Suprapubic skin (tissue), 4 donors: ENCODE data around the gene SCAANT1. TPM values are rescaled to one million over a fixed set of nuclear protein-coding genes. Genes with fewer than 3 reads are reported as not detected.

ENCODE experiments used
- DNase-seq, 2 donors: peaks; one replicate each; pipeline ENCODE4 v3.0.0-alpha.2; 2019; ENCODE audit warnings: low spot score in 2 of 2
- H3K27ac ChIP-seq: fragments of 200-600 bp; sonication (generic); one replicate; pipeline ENCODE4 v1.5.1; 2019
- H3K27me3 ChIP-seq: fragments of 200-600 bp; sonication (generic); one replicate; pipeline ENCODE4 v1.5.1; 2019
- H3K36me3 ChIP-seq: fragments of 200-600 bp; sonication (generic); one replicate; pipeline ENCODE4 v1.5.1; 2019
- H3K4me1 ChIP-seq: fragments of 200-600 bp; sonication (generic); one replicate; pipeline ENCODE4 v1.5.1; 2019
- H3K4me3 ChIP-seq: fragments of 200-600 bp; sonication (generic); one replicate; pipeline ENCODE4 v1.5.1; 2019; ENCODE audit warnings: mild to moderate bottlenecking
- H3K9me3 ChIP-seq: fragments of 200-600 bp; sonication (generic); one replicate; pipeline ENCODE4 v1.5.1; 2019
- CTCF ChIP-seq, 2 donors: fragments of 200-600 bp in 1 of 2; fragments of 450-650 bp in 1 of 2; sonication (generic) in 1 of 2; IDR thresholded peaks; one replicate each; pipeline ENCODE4 v1.5.1; 2016 to 2019; ENCODE audit warnings: antibody characterized with exemption in 2 of 2, mild to moderate bottlenecking in 1 of 2, moderate library complexity in 1 of 2
- EP300 ChIP-seq: sonication (generic); formaldehyde crosslinking; IDR thresholded peaks from one replicate; pipeline ENCODE4 v1.6.1; 2017; ENCODE audit warnings: antibody characterized with exemption
- POLR2A ChIP-seq, 2 donors: fragments of 450-650 bp; IDR thresholded peaks; one replicate each; pipeline ENCODE4 v1.6.1; 2017; ENCODE audit warnings: antibody characterized with exemption in 2 of 2, mild to moderate bottlenecking in 2 of 2, moderate library complexity in 2 of 2
- POLR2AphosphoS5 ChIP-seq, 3 donors: sonication (generic); formaldehyde crosslinking; IDR thresholded peaks; one replicate each; pipeline ENCODE4 v1.6.1; 2017; ENCODE audit warnings: antibody characterized with exemption in 3 of 3
- WGBS: methylation state at CpG from one replicate; pipeline ENCODE4 v1.1.5; 2018; 5-methylcytosine and 5-hydroxymethylcytosine counted together
- total RNA-seq, 4 donors: library from RNA; depleted of rRNA; stranded (reverse); fragments of >200 nt; gene quantifications; one replicate each; pipeline ENCODE4 v1.1.0, GENCODE V29; 2016

SCAANT1 gene
- total RNA-seq, 4 donors from 2014 or later: not detected

- Histone ChIP-seq H3K4me3 (no peak overlapping the region), H3K4me1 (peaks cover 28% of the 10 kb centered on the region)
Measured at GRCh38 chr3:63874769-63875168, 37.4 kb downstream of the SCAANT1 start.

GRCh38 chr3:63872135-63872924 lies 39.9 kb downstream of the SCAANT1 start:
- TF ChIP-seq POLR2A (IDR thresholded peaks at IDR 0.05) (no peak), POLR2AphosphoS5 (IDR thresholded peaks at IDR 0.05) (no peak), CTCF (IDR thresholded peaks at IDR 0.05) (no peak), EP300 (no peak)
- no peak overlapping the region for H3K4me3 ChIP-seq
- H3K27ac ChIP-seq: no peak overlapping the region
- H3K27me3 ChIP-seq: no peaks in the 10 kb centered on the region
- no peaks in the 10 kb centered on the region for H3K9me3 ChIP-seq
- no peak for DNase-seq
- H3K4me1 ChIP-seq: peaks cover 30% of the 10 kb centered on the region
- H3K36me3 ChIP-seq: peaks cover 2% of the 10 kb centered on the region
- WGBS: 89% methylated on average over 2 of the region's 2 CpGs

More at GRCh38 chr3:63874769-63875168, 37.4 kb downstream of the SCAANT1 start:
- WGBS: 91% methylated on average over 3 of the region's 3 CpGs
- Histone ChIP-seq H3K27ac (no peak overlapping the region), H3K9me3 (no peaks in the 10 kb centered on the region), H3K36me3 (no peaks in the 10 kb centered on the region), H3K27me3 (no peaks in the 10 kb centered on the region)
- TF ChIP-seq CTCF (IDR thresholded peaks at IDR 0.05) (no peak), POLR2AphosphoS5 (IDR thresholded peaks at IDR 0.05) (no peak), EP300 (no peak), POLR2A (IDR thresholded peaks at IDR 0.05) (no peak)
- no peak for DNase-seq

- TF ChIP-seq EP300: no peak
- Histone ChIP-seq H3K4me3 (no peak overlapping the region), H3K27ac (no peak overlapping the region), H3K9me3 (no peaks in the 10 kb centered on the region), H3K4me1 (peaks cover 23% of the 10 kb centered on the region), H3K27me3 (no peaks in the 10 kb centered on the region), H3K36me3 (peaks cover 5% of the 10 kb centered on the region)
- no peak for DNase-seq
- 80% methylated on average over 2 of the region's 2 CpGs for WGBS
Measured at GRCh38 chr3:63870615-63871005, 41.6 kb downstream of the SCAANT1 start.

- H3K27me3 ChIP-seq: no peaks in the 10 kb centered on the region
- no peak overlapping the region for H3K4me3 ChIP-seq
- peaks cover 5% of the 10 kb centered on the region for H3K36me3 ChIP-seq
- H3K27ac ChIP-seq: no peak overlapping the region
- TF ChIP-seq POLR2AphosphoS5 (IDR thresholded peaks at IDR 0.05): no peak
- TF ChIP-seq POLR2A (IDR thresholded peaks at IDR 0.05): no peak
- no peak for TF ChIP-seq CTCF (IDR thresholded peaks at IDR 0.05)
- TF ChIP-seq EP300: no peak
- H3K4me1 ChIP-seq: peaks cover 26% of the 10 kb centered on the region
- no peak for DNase-seq
- WGBS: 80% methylated on average over 3 of the region's 3 CpGs
- no peaks in the 10 kb centered on the region for H3K9me3 ChIP-seq
Measured at GRCh38 chr3:63869940-63870614, 42.1 kb downstream of the SCAANT1 start.

- Histone ChIP-seq H3K27me3 (no peaks in the 10 kb centered on the region), H3K4me1 (peaks cover 30% of the 10 kb centered on the region), H3K9me3 (no peaks in the 10 kb centered on the region), H3K36me3 (peaks cover 5% of the 10 kb centered on the region), H3K4me3 (no peak overlapping the region), H3K27ac (no peak overlapping the region)
- WGBS: 95% methylated on average over 1 of the region's 1 CpG
- no peak for DNase-seq
- TF ChIP-seq POLR2AphosphoS5 (IDR thresholded peaks at IDR 0.05) (no peak), POLR2A (IDR thresholded peaks at IDR 0.05) (no peak), EP300 (no peak), CTCF (IDR thresholded peaks at IDR 0.05) (no peak)
Measured at GRCh38 chr3:63867225-63867624, 45.0 kb downstream of the SCAANT1 start.
